Spinal cord (tissue), 10 donors: ENCODE results near the gene C3orf20. TPM values are rescaled to one million over a fixed set of nuclear protein-coding genes. Genes with fewer than 3 reads are reported as not detected.

Source experiments
- DNase-seq, 6 donors: peaks; one replicate each; pipeline versions ENCODE4 v3.0.0 to v3.0.0-alpha.2; 2013 to 2015; ENCODE audit warnings: low spot score in 6 of 6, low read depth in 4 of 6
- H3K27ac ChIP-seq: one replicate; pipeline ENCODE4 v1.5.1; 2013; ENCODE audit warnings: low read depth, low read length, control low read depth
- H3K27me3 ChIP-seq: one replicate; pipeline ENCODE4 v1.6.1; 2013; ENCODE audit warnings: low read length; ENCODE audit not compliant: control insufficient read depth, insufficient read depth
- H3K36me3 ChIP-seq: one replicate; pipeline ENCODE4 v1.6.1; 2013; ENCODE audit warnings: low read length; ENCODE audit not compliant: control insufficient read depth, insufficient read depth
- H3K4me1 ChIP-seq: one replicate; pipeline ENCODE4 v1.6.1; 2013; ENCODE audit warnings: low read length; ENCODE audit not compliant: control insufficient read depth, insufficient read depth
- H3K4me3 ChIP-seq: one replicate; pipeline ENCODE4 v1.5.1; 2013; ENCODE audit warnings: low read depth, low read length, control low read depth
- H3K9me3 ChIP-seq: one replicate; pipeline ENCODE4 v1.6.1; 2013; ENCODE audit warnings: low read length; ENCODE audit not compliant: control insufficient read depth, insufficient read depth
- WGBS: methylation state at CpG from one replicate; pipeline ENCODE4 v1.1.5; 2013; ENCODE audit warnings: missing lambda C conversion rate; ENCODE audit not compliant: insufficient coverage; 5-methylcytosine and 5-hydroxymethylcytosine counted together
- polyA plus RNA-seq, 2 donors: library from polyadenylated mRNA; unstranded; fragments of 120-200 nt; gene quantifications; one replicate each; pipeline ENCODE4 v1.2.1, GENCODE V29; 2013; ENCODE audit not compliant: insufficient read length in 2 of 2
- total RNA-seq, 2 donors: library from RNA; depleted of rRNA in 1 of 2; stranded (reverse); fragments of 120-200 nt in 1 of 2; fragments of >200 nt in 1 of 2; gene quantifications; one replicate each; pipeline versions ENCODE4 v1.2.3 to v1.2.4, GENCODE V29; 2013 to 2014
- donor health status: healthy.

C3orf20 gene
- total and polyA plus RNA-seq, 4 donors: 0.06 to 0.33 (median 0.16) TPM

DNA sequence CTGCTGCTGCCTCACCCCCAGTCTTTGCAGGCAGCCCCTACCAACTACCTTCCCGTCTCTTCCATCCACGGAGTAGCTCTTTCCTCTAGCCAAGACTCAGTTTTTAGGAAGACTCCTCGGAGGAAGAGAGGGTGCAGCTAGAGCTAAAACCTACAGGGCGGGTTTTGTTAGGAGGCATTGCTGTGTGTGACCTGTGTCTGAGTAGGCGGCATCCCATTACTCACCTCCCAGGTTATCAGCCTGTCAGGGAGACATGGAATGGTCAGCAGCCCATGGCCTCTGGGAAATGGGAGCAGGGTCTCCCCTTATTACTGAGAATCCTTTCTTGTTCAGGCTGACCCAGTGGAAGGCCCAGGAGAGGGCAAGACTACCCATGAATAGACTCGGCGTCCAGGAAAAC lies 100.1 kb downstream of the C3orf20 start:
- Histone ChIP-seq H3K4me1 (no peaks in the 10 kb centered on the region), H3K4me3 (no peak overlapping the region), H3K27ac (no peak overlapping the region), H3K9me3 (peaks cover 2% of the 10 kb centered on the region), H3K36me3 (no peaks in the 10 kb centered on the region), H3K27me3 (no peaks in the 10 kb centered on the region)
- DNase-seq: no peak
- 80% methylated on average over 2 of the region's 7 CpGs for WGBS

DNA sequence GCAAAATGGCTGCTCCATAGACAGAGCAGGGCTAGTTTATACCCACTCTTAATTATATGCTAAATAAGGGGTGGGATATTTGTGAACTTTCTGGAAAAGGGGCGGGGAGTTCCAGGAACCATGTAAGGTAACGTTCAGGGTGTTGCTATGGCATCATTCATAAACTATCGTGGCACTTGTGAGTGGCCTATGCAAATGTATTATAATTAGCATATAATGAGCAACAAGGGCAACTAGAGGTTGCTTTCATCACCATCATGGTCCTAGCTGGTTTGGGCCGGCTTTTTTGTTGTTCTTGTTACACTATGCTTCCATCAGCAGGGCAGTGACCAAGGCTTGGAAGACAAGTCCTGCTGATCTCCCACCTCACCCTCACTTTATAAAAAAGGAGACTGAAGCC lies 100.6 kb downstream of the C3orf20 start:
- H3K27ac ChIP-seq: no peak overlapping the region
- no peak overlapping the region for H3K4me3 ChIP-seq
- H3K27me3 ChIP-seq: no peaks in the 10 kb centered on the region
- DNase-seq: no peak
- H3K4me1 ChIP-seq: no peaks in the 10 kb centered on the region
- no peaks in the 10 kb centered on the region for H3K36me3 ChIP-seq
- 100% methylated on average over 1 of the region's 4 CpGs for WGBS
- H3K9me3 ChIP-seq: peaks cover 2% of the 10 kb centered on the region

DNA sequence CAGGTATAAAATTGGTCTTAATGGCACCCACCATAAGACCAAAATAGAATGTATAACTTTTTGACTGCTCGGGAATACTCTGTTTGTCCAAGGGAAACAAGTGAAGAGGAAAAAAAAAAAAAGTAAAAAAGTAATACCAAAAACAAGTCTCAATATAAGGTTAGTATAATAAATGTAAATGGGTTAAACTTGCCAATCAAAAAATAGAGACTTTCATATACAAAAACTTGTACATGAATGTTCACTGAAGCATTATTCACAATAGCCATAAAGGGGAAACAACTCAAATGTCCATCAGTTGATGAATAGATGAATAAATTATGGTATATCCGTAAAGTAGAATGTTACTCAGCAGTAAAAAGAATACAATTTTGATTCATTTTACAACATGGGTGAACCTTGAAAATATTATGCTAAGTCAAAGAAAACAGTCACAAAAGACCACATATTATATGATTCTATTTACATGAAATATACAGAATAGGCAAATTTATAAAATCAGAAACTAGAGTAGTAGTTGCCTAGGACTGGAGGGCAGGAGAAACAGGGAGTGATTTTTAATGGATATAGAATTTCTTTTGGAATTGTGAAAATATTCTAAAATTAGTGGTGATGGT lies 104.2 kb downstream of the C3orf20 start:
- DNase-seq: no peak
- H3K9me3 ChIP-seq: peaks cover 2% of the 10 kb centered on the region
- H3K27me3 ChIP-seq: no peaks in the 10 kb centered on the region
- WGBS: no CpG with 5 or more reads among the region's 2 CpGs
- H3K4me3 ChIP-seq: no peak overlapping the region
- no peak overlapping the region for H3K27ac ChIP-seq
- H3K36me3 ChIP-seq: no peaks in the 10 kb centered on the region
- peaks cover 4% of the 10 kb centered on the region for H3K4me1 ChIP-seq

DNA sequence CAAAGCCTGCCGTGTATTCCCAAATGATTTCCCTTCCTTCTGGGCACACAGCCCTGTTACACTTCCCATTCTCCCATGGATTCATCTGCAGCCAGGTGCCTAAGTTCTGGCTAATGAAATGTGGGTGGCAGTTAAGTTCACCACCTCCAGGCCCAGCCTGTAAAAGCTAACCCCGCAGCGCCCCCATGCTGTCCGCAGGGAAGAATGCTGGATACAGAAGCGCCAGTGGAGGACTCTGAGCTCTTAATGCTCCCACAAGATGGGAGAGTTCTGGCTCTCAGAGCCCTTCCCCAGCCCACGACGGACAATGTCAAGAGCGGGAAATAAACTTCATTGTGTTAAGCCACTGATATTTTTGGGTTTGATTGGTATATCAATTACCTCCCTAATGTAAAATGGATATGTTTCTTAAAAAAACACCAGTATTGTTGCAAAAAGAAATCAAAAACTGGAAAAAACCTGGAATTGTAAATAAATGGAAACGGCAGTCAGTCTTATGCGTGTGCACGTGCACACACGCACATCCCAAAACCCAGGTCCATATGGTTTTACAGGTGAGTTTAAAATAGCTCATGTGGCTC lies 106.1 kb downstream of the C3orf20 start:
- no peaks in the 10 kb centered on the region for H3K27me3 ChIP-seq
- H3K4me1 ChIP-seq: peaks cover 10% of the 10 kb centered on the region
- peak in 1 of 6 donors; percentile 24 for DNase-seq
- no peaks in the 10 kb centered on the region for H3K36me3 ChIP-seq
- H3K27ac ChIP-seq: no peak overlapping the region
- WGBS: 46% methylated on average over 8 of the region's 12 CpGs
- peaks cover 2% of the 10 kb centered on the region for H3K9me3 ChIP-seq
- H3K4me3 ChIP-seq: no peak overlapping the region

DNA sequence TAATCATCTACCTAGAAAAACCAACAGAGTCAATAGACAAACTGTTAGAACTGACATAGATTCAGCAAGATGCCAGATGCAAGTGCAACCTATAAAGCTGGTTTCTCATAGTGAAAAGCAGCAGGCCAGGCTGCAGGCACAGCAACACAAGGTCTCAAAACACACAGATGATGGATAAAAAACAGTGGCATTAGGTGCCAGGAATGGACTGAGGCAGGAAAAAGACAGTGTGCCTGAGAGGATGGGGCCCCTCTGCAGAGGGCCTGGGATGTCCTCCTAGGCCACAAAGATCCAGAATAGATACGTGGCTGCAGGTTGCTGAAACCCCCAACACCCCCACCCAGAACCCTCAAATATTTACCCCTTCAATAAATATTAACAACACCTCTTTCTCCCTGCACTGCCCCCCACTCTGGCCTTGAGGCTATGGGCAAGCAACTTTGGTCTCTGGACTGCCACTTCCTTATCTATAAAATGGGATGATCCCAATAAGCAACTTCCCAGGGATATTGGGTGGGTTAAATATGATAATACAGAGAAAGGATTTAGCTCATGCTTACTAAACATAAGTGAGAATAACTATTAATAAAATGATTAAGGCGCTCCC lies 108.6 kb downstream of the C3orf20 start:
- Histone ChIP-seq H3K4me3 (no peak overlapping the region), H3K27ac (no peak overlapping the region), H3K9me3 (peaks cover 2% of the 10 kb centered on the region), H3K27me3 (no peaks in the 10 kb centered on the region), H3K36me3 (no peaks in the 10 kb centered on the region), H3K4me1 (peaks cover 16% of the 10 kb centered on the region)
- 50% methylated on average over 1 of the region's 2 CpGs for WGBS
- DNase-seq: peak in 1 of 6 donors; percentile 55

DNA sequence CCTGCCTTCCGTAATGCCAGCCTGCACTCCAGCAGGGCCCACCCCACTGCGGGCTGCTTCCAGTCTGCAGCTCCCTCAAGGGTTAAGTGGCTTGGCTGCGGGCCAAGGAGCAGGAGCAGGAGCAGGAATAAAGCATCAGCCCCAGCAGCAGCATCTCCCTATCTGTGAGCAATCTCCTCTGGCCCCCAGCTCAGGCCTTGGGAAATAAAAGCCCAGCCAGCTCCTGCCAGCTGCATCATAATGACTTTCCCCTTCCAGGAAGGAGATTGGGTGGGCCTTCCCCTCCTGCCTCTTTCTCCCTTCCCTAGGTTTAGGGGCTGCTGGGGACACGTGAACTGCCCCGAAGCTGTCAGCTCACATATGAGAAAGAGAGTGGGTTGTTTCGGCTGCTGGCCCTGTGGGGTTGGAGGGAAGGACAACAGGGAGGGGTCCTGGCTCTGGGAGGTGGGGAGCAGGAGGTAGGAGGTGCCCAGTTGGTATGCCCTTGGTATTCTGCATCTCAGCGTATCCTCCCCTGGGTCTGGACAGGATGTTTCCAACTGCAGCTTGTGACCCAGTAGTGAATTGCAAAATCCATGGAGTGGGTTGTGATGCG lies 109.2 kb downstream of the C3orf20 start:
- 13% methylated on average over 7 of the region's 8 CpGs for WGBS

DNA sequence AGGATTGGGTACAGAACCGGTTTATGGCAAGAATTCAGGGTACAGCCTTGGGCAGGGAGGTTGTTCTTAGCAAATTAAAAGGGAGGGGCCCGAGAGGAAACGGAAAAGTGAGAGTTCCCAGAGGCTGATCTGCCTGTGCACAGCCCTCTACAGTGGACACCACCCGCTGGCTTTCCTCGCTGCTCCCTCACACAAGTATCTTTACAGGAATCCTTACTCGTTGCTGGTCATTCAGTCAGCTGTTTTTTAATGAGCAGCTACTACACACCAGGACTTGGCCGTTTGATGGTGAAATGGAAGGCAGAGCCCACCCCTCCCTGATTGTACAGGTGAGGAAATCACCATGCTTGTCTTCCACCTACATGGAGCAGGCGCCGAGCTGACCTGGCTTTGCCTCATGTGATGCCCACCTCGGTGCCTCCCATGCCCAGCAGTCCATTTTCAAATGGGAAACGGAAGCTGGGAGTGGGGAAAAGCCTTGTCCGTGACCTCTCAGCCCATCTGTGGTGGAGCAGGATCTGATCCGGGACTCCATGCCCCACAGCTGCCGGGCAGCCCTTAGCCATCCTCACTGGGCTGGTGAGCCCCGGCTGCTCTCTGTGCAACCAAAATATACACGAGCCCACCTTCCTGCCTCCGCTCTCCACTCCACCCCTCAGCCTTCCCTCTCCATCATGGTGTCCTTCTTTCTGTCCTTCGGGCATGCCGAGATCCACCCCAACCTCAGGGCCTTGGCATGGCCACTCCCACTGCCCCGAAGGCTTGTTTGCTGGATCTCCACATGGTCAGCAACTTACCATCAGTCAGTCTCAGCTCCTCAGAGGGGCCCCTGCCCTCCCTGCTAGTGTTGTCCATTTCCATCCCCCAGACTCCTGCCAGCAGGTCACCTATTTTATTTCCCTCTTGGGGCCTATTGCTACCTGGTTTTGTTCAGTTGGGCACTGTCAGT lies 110.5 kb downstream of the C3orf20 start:
- Histone ChIP-seq H3K36me3 (no peaks in the 10 kb centered on the region), H3K27ac (no peak overlapping the region), H3K4me1 (peaks cover 16% of the 10 kb centered on the region), H3K4me3 (no peak overlapping the region), H3K9me3 (no peaks in the 10 kb centered on the region), H3K27me3 (no peaks in the 10 kb centered on the region)
- no peak for DNase-seq
- 92% methylated on average over 17 of the region's 20 CpGs for WGBS

More for the DNA sequence above, 109.2 kb downstream of the C3orf20 start:
- Histone ChIP-seq H3K27me3 (no peaks in the 10 kb centered on the region), H3K36me3 (no peaks in the 10 kb centered on the region), H3K27ac (no peak overlapping the region), H3K4me3 (no peak overlapping the region), H3K9me3 (peaks cover 2% of the 10 kb centered on the region), H3K4me1 (peaks cover 16% of the 10 kb centered on the region)
- DNase-seq: peak in 4 of 6 donors; percentile 24 to 90 (median 54)

DNA sequence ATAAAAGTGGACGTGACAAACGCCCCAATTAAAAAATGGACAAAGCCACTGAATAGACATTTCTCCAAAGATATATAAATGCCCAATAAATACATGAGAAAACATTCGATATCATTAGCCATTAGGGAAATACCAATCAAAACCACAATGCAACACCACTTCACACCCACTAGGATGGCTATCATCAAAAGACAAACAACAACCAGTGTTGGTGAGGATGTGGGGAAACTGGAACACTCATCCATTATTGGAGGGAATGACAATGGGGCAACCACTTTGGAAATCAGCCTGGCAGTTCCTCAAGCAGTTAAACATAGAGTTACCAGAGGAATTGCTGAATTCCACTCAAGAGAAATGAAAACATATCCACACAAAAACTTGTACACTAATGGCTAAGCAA lies 111.4 kb downstream of the C3orf20 start:
- no CpG with 5 or more reads among the region's 3 CpGs for WGBS
- H3K9me3 ChIP-seq: no peaks in the 10 kb centered on the region
- no peak for DNase-seq
- H3K27ac ChIP-seq: no peak overlapping the region
- H3K4me1 ChIP-seq: peaks cover 18% of the 10 kb centered on the region
- no peak overlapping the region for H3K4me3 ChIP-seq
- no peaks in the 10 kb centered on the region for H3K27me3 ChIP-seq
- no peaks in the 10 kb centered on the region for H3K36me3 ChIP-seq

DNA sequence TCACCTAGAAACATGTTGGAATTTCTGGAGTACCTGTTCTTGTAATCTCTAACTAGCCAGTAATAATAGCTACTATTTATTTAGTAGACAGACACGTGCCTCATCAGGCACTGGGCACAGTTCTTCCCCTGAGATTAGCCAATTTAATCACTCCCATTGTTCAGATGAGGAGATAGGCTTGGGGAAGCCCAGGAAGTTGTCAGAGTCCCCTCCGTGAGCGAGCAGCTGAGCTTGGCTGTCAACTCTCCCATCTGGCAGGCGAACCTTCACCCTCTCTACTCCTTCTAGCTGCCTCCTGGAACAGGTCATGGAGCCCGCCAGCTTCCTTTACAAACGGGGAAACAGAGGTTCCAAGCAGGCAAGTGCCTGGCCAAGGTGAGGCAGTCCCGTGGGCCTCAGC lies 112.7 kb downstream of the C3orf20 start:
- WGBS: 34% methylated on average over 5 of the region's 7 CpGs
- DNase-seq: no peak
- H3K4me3 ChIP-seq: no peak overlapping the region
- H3K27ac ChIP-seq: no peak overlapping the region
- H3K9me3 ChIP-seq: no peaks in the 10 kb centered on the region
- H3K4me1 ChIP-seq: peaks cover 23% of the 10 kb centered on the region
- H3K27me3 ChIP-seq: no peaks in the 10 kb centered on the region
- no peaks in the 10 kb centered on the region for H3K36me3 ChIP-seq
